CD4-positive, alpha-beta T cell treated with Interleukin-10 for 1 hour (primary cell): Measurements from ENCODE around the gene CTSW.
A peak's percentile ranks its signal among the peaks of the same experiment; 100 is the strongest.

Experiments used
- DNase-seq: peaks from one replicate; pipeline ENCODE4 v3.0.0-alpha.2; 2020

CTSW gene

GRCh38 chr11:65906602-65907001 is 27.0 kb downstream of the CTSW start:
- no peak for DNase-seq

- no peak for DNase-seq
Observed at GRCh38 chr11:65907878-65908277, 28.2 kb downstream of the CTSW start.

GRCh38 chr11:65911682-65912568 is 32.3 kb downstream of the CTSW start:
- DNase-seq = no peak

GRCh38 chr11:65912845-65913244 is 33.2 kb downstream of the CTSW start:
- DNase-seq = no peak

- DNase-seq = no peak
Observed at GRCh38 chr11:65915101-65915820, 35.6 kb downstream of the CTSW start.

- no peak for DNase-seq
Observed at GRCh38 chr11:65915821-65916251, 36.2 kb downstream of the CTSW start.

GRCh38 chr11:65916391-65916790 is 36.8 kb downstream of the CTSW start:
- no peak for DNase-seq

- no peak for DNase-seq
Observed at GRCh38 chr11:65917077-65917433, 37.4 kb downstream of the CTSW start.

- no peak for DNase-seq
Observed at GRCh38 chr11:65917434-65918210, 38.0 kb downstream of the CTSW start.

- no peak for DNase-seq
Observed at GRCh38 chr11:65918211-65919140, 38.8 kb downstream of the CTSW start, which contains the start of gene C11orf68. Gene C11orf68 (minus strand): TSS chr11:65919062. CDS start chr11:65919031, 31 bp downstream.

- peak; percentile 98 for DNase-seq
Observed at GRCh38 chr11:65919141-65919572, 39.5 kb downstream of the CTSW start, which contains the start of gene DRAP1. Gene DRAP1 (plus strand): TSS chr11:65919426. CDS start chr11:65919502, 76 bp downstream.

- DNase-seq = peak; percentile 71
Observed at GRCh38 chr11:65919573-65920371, 40.1 kb downstream of the CTSW start.

- DNase-seq = no peak
Observed at GRCh38 chr11:65920372-65920802, 40.8 kb downstream of the CTSW start.

GRCh38 chr11:65921033-65921555 is 41.5 kb downstream of the CTSW start:
- DNase-seq = no peak

GRCh38 chr11:65921876-65922275 is 42.2 kb downstream of the CTSW start:
- DNase-seq = no peak

- no peak for DNase-seq
Observed at GRCh38 chr11:65922565-65922964, 42.9 kb downstream of the CTSW start.

- DNase-seq = no peak
Observed at GRCh38 chr11:65925397-65925796, 45.8 kb downstream of the CTSW start.

GRCh38 chr11:65927904-65928397 is 48.3 kb downstream of the CTSW start:
- DNase-seq = peak; percentile 88

- no peak for DNase-seq
Observed at GRCh38 chr11:65928667-65929066, 49.0 kb downstream of the CTSW start.

GRCh38 chr11:65931773-65932557 is 52.3 kb downstream of the CTSW start:
- DNase-seq = no peak
